Subcutaneous abdominal adipose tissue (tissue), 5 donors: ENCODE results near the gene ZBTB44.

Experiments
- H3K27ac ChIP-seq: one replicate; pipeline ENCODE4 v1.7.0; 2013; ENCODE audit warnings: low read depth, mild to moderate bottlenecking, inconsistent platforms, low read length, moderate library complexity
- H3K27me3 ChIP-seq, 5 donors: one replicate each; pipeline ENCODE4 v1.7.0; 2013; ENCODE audit warnings: low read length in 5 of 5, inconsistent platforms in 1 of 5; ENCODE audit not compliant: control insufficient read depth in 5 of 5, insufficient read depth in 4 of 5
- H3K36me3 ChIP-seq, 5 donors: one replicate each; pipeline ENCODE4 v1.7.0; 2013; ENCODE audit warnings: low read length in 5 of 5; ENCODE audit not compliant: control insufficient read depth in 5 of 5, insufficient read depth in 5 of 5
- H3K4me1 ChIP-seq, 5 donors: one replicate each; pipeline ENCODE4 v1.7.0; 2013; ENCODE audit warnings: low read length in 5 of 5, mild to moderate bottlenecking in 3 of 5, moderate library complexity in 1 of 5; ENCODE audit not compliant: control insufficient read depth in 5 of 5, insufficient read depth in 5 of 5
- H3K4me3 ChIP-seq, 5 donors: one replicate each; pipeline ENCODE4 v1.7.0; 2013; ENCODE audit warnings: low read length in 5 of 5, low read depth in 1 of 5
- H3K9ac ChIP-seq, 5 donors: one replicate each; pipeline ENCODE4 v1.7.0; 2013; ENCODE audit warnings: low read length in 5 of 5, mild to moderate bottlenecking in 4 of 5, moderate library complexity in 3 of 5
- H3K9me3 ChIP-seq, 5 donors: one replicate each; pipeline ENCODE4 v1.7.0; 2013; ENCODE audit warnings: low read length in 5 of 5; ENCODE audit not compliant: control insufficient read depth in 5 of 5
- donor health status: healthy.
- donor health status: healthy.
- donor health status: healthy.
- donor health status: healthy.
- donor health status: healthy.

Gene ZBTB44

DNA sequence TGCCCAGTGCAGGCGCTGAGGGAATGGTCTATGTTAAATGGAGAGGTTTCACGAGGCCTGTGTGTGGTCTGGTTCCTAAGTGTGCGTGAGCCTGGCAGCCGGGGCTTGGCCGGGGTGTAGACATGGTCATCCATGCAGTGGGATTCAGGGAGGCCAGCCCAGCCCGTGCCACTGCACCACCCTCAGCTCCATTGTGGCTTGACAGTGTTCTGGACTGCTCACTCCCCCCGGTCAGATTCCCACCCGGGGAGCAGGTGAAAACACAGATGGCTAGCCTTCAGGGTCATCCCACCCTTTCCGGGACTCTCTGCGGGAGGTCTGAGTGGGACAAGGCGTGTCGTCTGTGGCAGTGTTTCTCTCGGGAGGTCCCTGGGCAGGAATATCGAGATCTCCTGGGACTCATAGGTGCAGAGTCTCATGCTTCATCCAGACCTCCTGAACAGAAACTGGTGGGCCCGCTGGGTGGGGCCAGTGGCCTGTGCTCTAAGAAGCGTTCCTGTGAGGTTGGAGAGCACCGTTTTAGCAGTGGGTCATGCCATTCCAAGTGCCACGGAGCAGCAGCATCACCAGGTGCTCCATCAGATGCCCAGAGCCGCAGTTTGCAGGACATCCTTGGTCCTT, 102.8 kb downstream of the ZBTB44 start:
- H3K4me1 ChIP-seq, result peaks cover 2 to 8% (median 6%) of the 10 kb centered on the region in 5 donors
- H3K4me3 ChIP-seq, result no peak overlapping the region
- no peak overlapping the region for H3K27ac ChIP-seq
- H3K9ac ChIP-seq, result no peak overlapping the region
- H3K27me3 ChIP-seq, result peaks cover 4 to 14% (median 8%) of the 10 kb centered on the region in 5 donors
- H3K36me3 ChIP-seq, result peaks cover 0 to 11% (median 0%) of the 10 kb centered on the region in 5 donors
- no peaks in the 10 kb centered on the region for H3K9me3 ChIP-seq

- Histone ChIP-seq H3K36me3 (peaks cover 0 to 11% (median 0%) of the 10 kb centered on the region in 5 donors), H3K9ac (no peak overlapping the region), H3K27me3 (peaks cover 3 to 14% (median 7%) of the 10 kb centered on the region in 5 donors), H3K4me3 (no peak overlapping the region), H3K9me3 (no peaks in the 10 kb centered on the region), H3K4me1 (peaks cover 2 to 8% (median 6%) of the 10 kb centered on the region in 5 donors), H3K27ac (no peak overlapping the region)
Observed at GRCh38 chr11:130211144-130211543, 103.6 kb downstream of the ZBTB44 start.

DNA sequence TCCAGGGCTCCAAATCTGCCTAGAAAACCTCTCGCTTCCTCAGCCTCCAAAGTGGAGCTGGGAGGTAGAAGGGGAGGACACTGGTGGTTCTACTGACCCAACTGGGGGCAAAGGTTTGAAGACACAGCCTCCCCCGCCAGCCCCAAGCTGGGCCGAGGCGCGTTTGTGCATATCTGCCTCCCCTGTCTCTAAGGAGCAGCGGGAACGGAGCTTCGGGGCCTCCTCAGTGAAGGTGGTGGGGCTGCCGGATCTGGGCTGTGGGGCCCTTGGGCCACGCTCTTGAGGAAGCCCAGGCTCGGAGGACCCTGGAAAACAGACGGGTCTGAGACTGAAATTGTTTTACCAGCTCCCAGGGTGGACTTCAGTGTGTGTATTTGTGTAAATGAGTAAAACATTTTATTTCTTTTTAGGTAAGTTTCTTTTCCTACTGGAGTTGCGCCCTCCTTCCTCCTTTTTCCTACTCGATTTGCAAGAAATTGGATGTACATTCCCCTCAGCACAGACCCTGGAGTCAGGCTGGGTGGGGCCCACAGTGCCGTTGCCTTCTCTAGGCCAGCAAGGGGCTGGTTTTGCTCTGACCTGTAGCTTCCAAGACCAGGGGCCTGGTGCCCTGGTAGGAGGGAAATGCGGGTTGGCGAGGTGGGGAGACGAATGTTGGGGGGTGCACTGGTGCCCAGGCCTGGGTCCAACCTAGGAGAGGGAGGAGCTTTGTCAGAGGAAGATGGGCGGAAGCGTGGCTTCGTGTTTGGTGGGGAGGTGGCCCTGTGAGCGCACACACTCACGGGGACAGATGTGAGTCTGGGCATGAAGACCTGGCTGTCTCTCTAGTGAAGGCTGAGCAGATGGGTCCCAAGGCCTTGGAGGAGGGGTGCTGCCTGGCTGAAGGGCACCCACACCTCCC, 104.5 kb downstream of the ZBTB44 start:
- Histone ChIP-seq H3K9me3 (no peaks in the 10 kb centered on the region), H3K27me3 (peaks cover 0 to 13% (median 4%) of the 10 kb centered on the region in 5 donors), H3K36me3 (peaks cover 0 to 11% (median 0%) of the 10 kb centered on the region in 5 donors), H3K9ac (no peak overlapping the region), H3K27ac (no peak overlapping the region), H3K4me1 (peaks cover 2 to 8% (median 6%) of the 10 kb centered on the region in 5 donors), H3K4me3 (no peak overlapping the region)

DNA sequence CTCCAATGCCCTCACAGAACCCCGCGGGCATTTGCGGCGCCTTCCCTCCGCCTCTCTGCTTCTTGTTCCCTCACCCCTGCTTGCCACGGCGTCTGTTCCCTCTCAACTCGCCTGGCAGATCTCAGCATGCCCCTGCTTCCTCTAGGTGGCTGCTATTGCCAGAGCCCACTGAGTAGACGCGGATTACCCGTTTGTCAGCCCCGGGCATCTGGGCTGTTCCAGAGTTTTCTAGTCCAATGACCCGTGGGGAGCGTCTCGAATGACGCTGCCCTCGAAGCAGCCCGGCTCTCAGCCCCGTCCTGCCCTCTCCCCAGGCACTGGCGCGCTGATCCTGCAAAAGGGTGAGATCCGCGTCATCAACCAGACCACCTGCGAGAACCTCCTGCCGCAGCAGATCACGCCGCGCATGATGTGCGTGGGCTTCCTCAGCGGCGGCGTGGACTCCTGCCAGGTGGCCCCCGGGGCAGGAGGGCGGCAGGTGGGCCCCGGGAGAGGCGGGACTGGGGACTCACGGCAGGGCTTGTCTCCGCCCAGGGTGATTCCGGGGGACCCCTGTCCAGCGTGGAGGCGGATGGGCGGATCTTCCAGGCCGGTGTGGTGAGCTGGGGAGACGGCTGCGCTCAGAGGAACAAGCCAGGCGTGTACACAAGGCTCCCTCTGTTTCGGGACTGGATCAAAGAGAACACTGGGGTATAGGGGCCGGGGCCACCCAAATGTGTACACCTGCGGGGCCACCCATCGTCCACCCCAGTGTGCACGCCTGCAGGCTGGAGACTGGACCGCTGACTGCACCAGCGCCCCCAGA, 105.4 kb downstream of the ZBTB44 start:
- no peaks in the 10 kb centered on the region for H3K9me3 ChIP-seq
- H3K9ac ChIP-seq, result no peak overlapping the region
- peaks cover 0 to 13% (median 4%) of the 10 kb centered on the region in 5 donors for H3K27me3 ChIP-seq
- peaks cover 0 to 11% (median 0%) of the 10 kb centered on the region in 5 donors for H3K36me3 ChIP-seq
- no peak overlapping the region for H3K4me3 ChIP-seq
- no peak overlapping the region for H3K27ac ChIP-seq
- peaks cover 2 to 8% (median 6%) of the 10 kb centered on the region in 5 donors for H3K4me1 ChIP-seq

DNA sequence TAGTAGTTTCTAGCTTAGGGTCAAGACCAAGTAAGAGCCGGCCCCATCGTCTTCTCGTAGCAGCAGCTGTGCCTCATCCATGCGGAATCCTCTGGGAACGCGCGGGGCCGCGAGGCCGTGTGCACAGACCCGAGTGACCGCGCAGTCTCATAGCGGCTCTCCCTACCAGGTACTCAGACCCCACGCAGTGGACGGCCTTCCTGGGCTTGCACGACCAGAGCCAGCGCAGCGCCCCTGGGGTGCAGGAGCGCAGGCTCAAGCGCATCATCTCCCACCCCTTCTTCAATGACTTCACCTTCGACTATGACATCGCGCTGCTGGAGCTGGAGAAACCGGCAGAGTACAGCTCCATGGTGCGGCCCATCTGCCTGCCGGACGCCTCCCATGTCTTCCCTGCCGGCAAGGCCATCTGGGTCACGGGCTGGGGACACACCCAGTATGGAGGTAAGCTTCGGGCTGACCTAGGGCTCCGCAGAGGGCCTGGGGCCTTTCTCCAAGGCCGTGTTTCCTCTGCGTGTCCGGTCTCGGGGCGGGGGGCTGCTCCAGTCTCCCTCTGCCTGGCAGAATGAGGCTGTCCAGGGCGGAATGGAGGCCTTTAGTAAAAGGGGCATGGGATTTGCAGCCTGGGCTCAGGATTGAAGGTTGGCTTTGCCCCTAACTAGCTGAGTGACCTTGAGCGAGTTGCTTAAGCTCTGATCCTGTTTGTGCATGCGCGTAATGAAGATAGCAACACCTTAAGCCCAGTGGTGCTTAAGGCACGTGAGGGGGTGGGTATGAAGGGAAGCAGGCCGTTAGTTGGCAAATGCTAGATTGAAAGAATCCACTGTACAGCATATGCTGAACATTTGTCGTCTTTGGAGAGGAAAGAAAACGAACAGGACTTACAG, 106.2 kb downstream of the ZBTB44 start:
- no peak overlapping the region for H3K27ac ChIP-seq
- H3K4me1 ChIP-seq, result peaks cover 2 to 8% (median 6%) of the 10 kb centered on the region in 5 donors
- peaks cover 0 to 11% (median 0%) of the 10 kb centered on the region in 5 donors for H3K36me3 ChIP-seq
- no peaks in the 10 kb centered on the region for H3K9me3 ChIP-seq
- no peak overlapping the region for H3K9ac ChIP-seq
- no peak overlapping the region for H3K4me3 ChIP-seq
- H3K27me3 ChIP-seq, result peaks cover 0 to 11% (median 0%) of the 10 kb centered on the region in 5 donors

DNA sequence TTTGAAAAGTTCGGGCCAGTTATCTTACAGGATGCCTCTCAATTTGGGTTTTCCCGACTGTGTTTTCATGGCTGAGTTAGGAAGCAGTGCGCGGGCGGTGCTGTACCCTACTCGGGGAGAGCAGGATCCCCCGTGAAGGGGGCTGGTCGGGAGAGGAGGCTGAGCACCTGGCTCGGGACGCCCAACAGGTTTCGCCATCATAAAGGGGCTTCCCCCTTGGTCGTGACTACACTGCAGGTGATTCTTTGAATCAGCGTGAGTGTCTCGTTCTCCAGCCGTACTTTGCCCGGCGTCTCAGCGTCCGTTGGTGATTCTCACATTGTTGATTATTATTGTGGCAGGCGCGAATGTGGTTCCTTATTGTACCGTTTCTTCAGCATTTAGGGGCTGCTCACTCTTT, 108.6 kb downstream of the ZBTB44 start:
- H3K9ac ChIP-seq, result no peak overlapping the region
- no peak overlapping the region for H3K27ac ChIP-seq
- H3K4me3 ChIP-seq, result no peak overlapping the region
- H3K27me3 ChIP-seq, result peaks cover 0 to 2% (median 0%) of the 10 kb centered on the region in 5 donors
- peaks cover 0 to 11% (median 0%) of the 10 kb centered on the region in 5 donors for H3K36me3 ChIP-seq
- H3K4me1 ChIP-seq, result no peaks in the 10 kb centered on the region
- H3K9me3 ChIP-seq, result peaks cover 0 to 5% (median 0%) of the 10 kb centered on the region in 5 donors

- H3K4me3 ChIP-seq, result no peak overlapping the region
- peaks cover 0 to 17% (median 0%) of the 10 kb centered on the region in 5 donors for H3K36me3 ChIP-seq
- H3K4me1 ChIP-seq, result no peaks in the 10 kb centered on the region
- H3K27ac ChIP-seq, result no peak overlapping the region
- peaks cover 0 to 5% (median 0%) of the 10 kb centered on the region in 5 donors for H3K9me3 ChIP-seq
- H3K9ac ChIP-seq, result no peak overlapping the region
- peaks cover 0 to 2% (median 0%) of the 10 kb centered on the region in 5 donors for H3K27me3 ChIP-seq
Observed at GRCh38 chr11:130204703-130205095, 110.0 kb downstream of the ZBTB44 start.

GRCh38 chr11:130203766-130204702, 110.7 kb downstream of the ZBTB44 start:
- Histone ChIP-seq H3K4me3 (no peak overlapping the region), H3K9ac (no peak overlapping the region), H3K9me3 (peaks cover 0 to 5% (median 0%) of the 10 kb centered on the region in 5 donors), H3K27ac (no peak overlapping the region), H3K36me3 (peaks cover 0 to 23% (median 0%) of the 10 kb centered on the region in 5 donors), H3K4me1 (no peaks in the 10 kb centered on the region), H3K27me3 (peaks cover 0 to 2% (median 0%) of the 10 kb centered on the region in 5 donors)
